Right ventricle myocardium superior (tissue), 1 donor: ENCODE data around the gene TPH1. TPM values are rescaled to one million over a fixed set of nuclear protein-coding genes. Genes with fewer than 3 reads are reported as not detected.

Experiments used
- ATAC-seq: fragments of 200-7000 bp; cut with Tn5 transposase; one replicate; pipeline ENCODE4 v1.9.1; 2020; ENCODE audit warnings: mild to moderate bottlenecking; ENCODE audit not compliant: poor library complexity
- DNase-seq: peaks from one replicate; pipeline ENCODE4 v3.0.0-alpha.2; 2020
- intact Hi-C: fragments of 100-400 bp; cut with DNase I; formaldehyde crosslinking; loops from one replicate; pipeline ENCODE4 v1.11.2; 2022
- long read RNA-seq: library from polyadenylated mRNA; unstranded; transcript quantifications from one replicate; pipeline ENCODE4 v2.0.0, GENCODE V29; 2021
- total RNA-seq: library from RNA; stranded (reverse); fragmentation: NEBNext Ultra II Directional; extraction: Animal tissue kit (Norgen Biotek cat#: 25700); gene quantifications from one replicate; pipeline ENCODE4 v1.2.1, GENCODE V29; 2021
- donor health status: DM: no; HTN: yes; CAD: no; lungs with severe emphysema.

Gene TPH1
- 0.08 TPM for total RNA-seq
- long read RNA-seq, result 0 reads

GRCh38 chr11:18046116-18046777, at the start of gene TPH1:
Gene TPH1 (minus strand): TSS chr11:18046269. CDS start chr11:18040762, 5,507 bp downstream.
- peak; percentile 63 for ATAC-seq
- peak; percentile 56 for DNase-seq
- intact Hi-C loops, result no loop called here

- no peak for ATAC-seq
- intact Hi-C loops, result no loop called here
- no peak for DNase-seq
Observed at GRCh38 chr11:18093959-18094358, 47.9 kb upstream of the TPH1 start.

GRCh38 chr11:18091731-18092130, 45.7 kb upstream of the TPH1 start:
- ATAC-seq (no peak), DNase-seq (no peak)
- intact Hi-C loops, result no loop called here

- ATAC-seq (no peak), DNase-seq (no peak)
- intact Hi-C loops, result no loop called here
Observed at GRCh38 chr11:18088966-18089365, 42.9 kb upstream of the TPH1 start.

- DNase-seq, result no peak
- ATAC-seq, result no peak
- intact Hi-C loops, result no loop called here
Observed at GRCh38 chr11:18088366-18088765, 42.3 kb upstream of the TPH1 start.

- intact Hi-C loops, result no loop called here
Observed at GRCh38 chr11:18081551-18081950, 35.5 kb upstream of the TPH1 start.

GRCh38 chr11:18080451-18080850, 34.4 kb upstream of the TPH1 start:
- ATAC-seq, result no peak
- intact Hi-C loops, result no loop called here
- no peak for DNase-seq

More at GRCh38 chr11:18081551-18081950, 35.5 kb upstream of the TPH1 start:
- no peak for DNase-seq
- ATAC-seq, result no peak

- intact Hi-C loops, result no loop called here
- no peak for DNase-seq
- ATAC-seq, result no peak
Observed at GRCh38 chr11:18078909-18079308, 32.8 kb upstream of the TPH1 start.

GRCh38 chr11:18075444-18075843, 29.4 kb upstream of the TPH1 start:
- DNase-seq (no peak), ATAC-seq (no peak)
- intact Hi-C loops, result no loop called here

- ATAC-seq, result no peak
- DNase-seq, result no peak
- intact Hi-C loops, result no loop called here
Observed at GRCh38 chr11:18071098-18071705, 25.1 kb upstream of the TPH1 start.

- ATAC-seq, result no peak
- intact Hi-C loops, result no loop called here
- no peak for DNase-seq
Observed at GRCh38 chr11:18067372-18067771, 21.3 kb upstream of the TPH1 start.

- intact Hi-C loops, result no loop called here
- no peak for DNase-seq
- ATAC-seq, result no peak
Observed at GRCh38 chr11:18066626-18067025, 20.6 kb upstream of the TPH1 start.

GRCh38 chr11:18065572-18065971, 19.5 kb upstream of the TPH1 start:
- intact Hi-C loops, result no loop called here
- ATAC-seq (no peak), DNase-seq (no peak)

GRCh38 chr11:18064450-18065054, 18.5 kb upstream of the TPH1 start:
- ATAC-seq (no peak), DNase-seq (no peak)
- intact Hi-C loops, result no loop called here

GRCh38 chr11:18063862-18064434, 17.9 kb upstream of the TPH1 start:
- ATAC-seq, result no peak
- DNase-seq, result no peak
- intact Hi-C loops, result no loop called here

GRCh38 chr11:18063125-18063524, 17.1 kb upstream of the TPH1 start:
- no peak for ATAC-seq
- no peak for DNase-seq
- intact Hi-C loops, result no loop called here

GRCh38 chr11:18061351-18061750, 15.3 kb upstream of the TPH1 start:
- ATAC-seq (no peak), DNase-seq (no peak)
- intact Hi-C loops, result no loop called here

GRCh38 chr11:18056561-18057181, 10.6 kb upstream of the TPH1 start:
- no peak for DNase-seq
- intact Hi-C loops, result no loop called here
- ATAC-seq, result no peak

GRCh38 chr11:18054511-18055103, 8.5 kb upstream of the TPH1 start:
- intact Hi-C loops, result no loop called here
- DNase-seq (no peak), ATAC-seq (no peak)
